Measurements from ENCODE around the gene C10orf71.
A peak's percentile ranks its signal among the peaks of the same experiment; 100 is the strongest.

Gene C10orf71

GRCh38 chr10:49361735-49362568, 63.0 kb downstream of the C10orf71 start:
- DNase-seq, result no peak

DNA sequence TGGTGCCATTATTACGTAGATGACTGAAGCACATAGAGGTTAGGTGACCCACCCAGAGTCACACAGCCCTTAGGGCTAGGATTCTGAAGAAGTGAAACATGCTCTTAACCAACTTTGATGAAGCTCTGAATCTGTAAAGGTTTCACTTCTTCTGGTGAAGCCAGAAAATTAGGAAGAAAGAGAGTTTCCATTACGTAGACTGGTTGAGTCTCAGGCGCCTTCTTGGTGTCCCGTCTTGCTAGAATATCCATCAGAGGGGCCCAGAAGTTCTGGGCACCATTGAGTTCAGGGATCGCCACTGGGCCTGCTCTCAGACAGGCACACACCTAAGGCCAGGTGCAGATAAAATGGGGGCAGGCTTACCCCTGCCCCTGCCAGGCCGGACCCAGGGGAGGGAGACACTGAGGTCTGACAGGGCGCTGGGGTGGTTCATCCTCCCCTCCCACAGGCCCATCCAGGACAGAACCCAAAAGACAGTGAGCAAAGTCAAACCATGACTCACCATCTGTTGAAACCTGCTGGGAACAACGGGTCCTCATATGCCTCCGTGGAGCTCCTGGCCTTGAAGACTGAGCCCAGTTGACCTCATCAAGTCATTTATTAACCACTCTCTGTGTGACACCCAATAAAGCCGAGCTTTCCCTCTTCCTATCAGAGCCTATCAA, 63.8 kb downstream of the C10orf71 start:
- DNase-seq, result peak; percentile 4

DNA sequence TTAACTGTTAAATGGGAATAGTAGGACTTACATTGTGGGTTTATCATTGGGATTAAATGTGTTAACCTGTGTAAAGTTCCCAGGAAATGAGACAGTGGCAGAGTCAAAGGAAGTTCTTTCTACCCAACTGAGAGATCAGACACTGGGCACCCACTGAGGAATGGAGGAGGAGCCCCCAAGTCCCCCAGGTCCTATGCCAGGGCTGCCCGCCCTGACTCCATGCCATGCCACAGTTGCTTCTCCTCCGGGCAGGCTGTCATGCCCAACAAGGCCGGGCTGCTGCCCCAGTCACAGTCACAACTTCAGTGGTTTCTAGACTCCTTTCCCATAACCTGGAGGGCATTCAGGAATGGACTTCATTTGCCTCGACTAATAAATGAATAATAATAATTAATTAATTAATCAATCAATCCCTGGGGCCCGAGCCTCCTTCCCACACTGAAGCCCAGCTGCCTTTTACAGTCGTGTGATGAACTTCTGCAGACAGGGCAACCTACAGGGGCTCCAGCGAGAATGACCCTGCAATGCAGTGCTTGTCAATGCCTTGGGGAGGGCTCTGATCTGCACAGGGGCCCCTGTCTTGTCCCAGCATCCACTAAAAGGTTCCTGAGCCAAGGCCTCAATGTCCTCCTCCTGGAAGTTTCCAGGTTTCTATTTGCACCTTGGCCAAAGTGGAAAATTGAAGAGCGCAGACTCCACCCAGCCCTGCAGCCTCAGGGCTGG, 64.5 kb downstream of the C10orf71 start:
- no peak for DNase-seq

- no peak for DNase-seq
Observed at GRCh38 chr10:49364051-49364450, 65.1 kb downstream of the C10orf71 start.

DNA sequence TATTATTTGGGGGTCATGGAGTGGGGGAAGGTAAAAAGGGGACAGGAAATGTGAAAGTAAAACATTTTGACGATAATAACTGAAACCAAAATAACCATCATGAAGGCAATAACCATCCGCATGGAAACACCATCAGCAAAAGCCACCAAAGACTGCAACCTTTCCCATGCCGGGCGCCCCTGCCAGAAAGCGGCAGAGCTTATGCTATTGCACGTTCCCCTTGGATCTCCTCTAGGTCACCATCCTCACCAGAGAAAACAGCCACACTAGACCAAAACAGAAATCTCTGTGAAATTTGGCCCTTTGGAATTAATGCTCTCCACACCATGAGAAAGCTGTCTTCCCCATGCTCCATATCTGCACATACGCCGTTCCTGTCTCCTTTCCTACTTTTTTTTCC, 65.8 kb downstream of the C10orf71 start:
- DNase-seq, result no peak

DNA sequence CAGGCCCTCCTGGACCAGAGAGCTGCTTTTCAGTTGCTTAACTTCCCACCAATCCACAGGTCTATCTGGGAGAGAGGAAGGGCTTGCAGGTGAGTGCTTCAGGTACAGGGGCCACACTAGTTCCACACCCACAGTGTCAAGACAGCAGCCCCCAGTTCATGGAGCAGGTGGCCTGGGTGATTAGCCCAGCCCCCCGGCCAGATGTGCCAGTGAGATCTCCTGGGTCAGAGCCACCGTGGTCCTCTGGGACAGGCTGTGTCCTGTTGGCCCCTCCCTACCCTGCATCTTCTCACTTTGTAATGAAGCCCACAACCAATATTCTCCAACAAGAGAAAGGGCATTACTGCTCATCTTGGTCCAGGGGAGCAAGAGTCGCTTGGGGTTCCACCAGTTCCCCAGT, 66.3 kb downstream of the C10orf71 start:
- DNase-seq, result no peak

DNA sequence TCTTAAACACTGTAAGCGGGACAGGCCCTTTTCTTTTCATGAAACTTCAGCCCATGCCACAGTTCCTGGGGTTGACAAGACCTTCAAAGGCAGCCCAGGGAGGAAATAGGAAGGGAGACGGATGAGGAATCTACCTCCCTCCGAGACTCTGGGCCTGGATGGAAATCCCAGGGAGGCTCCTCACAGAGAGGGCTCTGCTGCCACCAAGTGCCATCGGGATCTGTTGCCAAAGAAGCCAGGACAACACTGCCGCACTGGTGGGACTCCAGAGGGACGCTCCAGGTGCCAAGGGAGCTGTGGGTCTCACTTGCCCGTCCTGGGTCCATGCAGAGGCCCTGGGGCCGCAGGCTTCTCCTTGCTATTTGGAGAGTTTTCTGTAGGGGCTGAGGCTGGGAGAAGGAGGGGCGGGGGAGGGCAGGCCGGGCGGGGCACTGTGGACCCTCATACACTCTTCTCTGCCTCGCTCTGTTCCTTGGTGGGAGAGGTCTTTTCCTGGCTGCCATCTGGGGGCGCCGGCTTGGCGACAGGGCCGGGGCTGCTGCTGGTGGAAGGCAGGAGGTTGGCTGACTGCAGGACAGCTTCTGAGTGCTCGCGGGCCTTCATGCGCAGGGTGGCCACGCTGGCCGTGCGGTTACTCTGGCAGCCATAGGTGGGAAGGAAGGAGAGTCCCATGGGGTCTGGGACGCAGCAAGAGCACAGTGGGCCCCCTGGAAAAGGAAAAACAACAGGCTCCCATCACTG, 66.9 kb downstream of the C10orf71 start:
- no peak for DNase-seq

GRCh38 chr10:49366460-49366859, 67.5 kb downstream of the C10orf71 start:
- DNase-seq, result no peak

- DNase-seq, result no peak
Observed at GRCh38 chr10:49367600-49367999, 68.6 kb downstream of the C10orf71 start.

DNA sequence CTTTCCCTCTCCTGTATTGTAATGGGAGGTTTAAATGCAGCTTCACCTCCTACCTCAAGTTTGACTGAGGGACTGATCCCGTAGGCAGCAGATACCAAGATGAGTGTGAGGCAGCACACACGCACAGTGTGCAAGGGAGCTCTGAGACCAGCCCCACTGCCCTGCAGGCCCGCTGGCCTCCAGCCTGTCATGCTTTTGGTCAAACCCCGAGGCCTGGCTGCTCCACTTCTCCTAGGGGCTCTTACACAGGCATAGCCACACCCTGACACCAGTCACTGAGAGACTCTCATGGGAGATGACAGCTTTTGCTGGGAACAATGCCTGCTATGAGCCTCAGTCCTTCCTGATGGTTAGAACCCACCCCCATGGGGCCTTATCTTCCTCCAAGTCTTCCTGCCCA, 69.3 kb downstream of the C10orf71 start:
- DNase-seq, result no peak

DNA sequence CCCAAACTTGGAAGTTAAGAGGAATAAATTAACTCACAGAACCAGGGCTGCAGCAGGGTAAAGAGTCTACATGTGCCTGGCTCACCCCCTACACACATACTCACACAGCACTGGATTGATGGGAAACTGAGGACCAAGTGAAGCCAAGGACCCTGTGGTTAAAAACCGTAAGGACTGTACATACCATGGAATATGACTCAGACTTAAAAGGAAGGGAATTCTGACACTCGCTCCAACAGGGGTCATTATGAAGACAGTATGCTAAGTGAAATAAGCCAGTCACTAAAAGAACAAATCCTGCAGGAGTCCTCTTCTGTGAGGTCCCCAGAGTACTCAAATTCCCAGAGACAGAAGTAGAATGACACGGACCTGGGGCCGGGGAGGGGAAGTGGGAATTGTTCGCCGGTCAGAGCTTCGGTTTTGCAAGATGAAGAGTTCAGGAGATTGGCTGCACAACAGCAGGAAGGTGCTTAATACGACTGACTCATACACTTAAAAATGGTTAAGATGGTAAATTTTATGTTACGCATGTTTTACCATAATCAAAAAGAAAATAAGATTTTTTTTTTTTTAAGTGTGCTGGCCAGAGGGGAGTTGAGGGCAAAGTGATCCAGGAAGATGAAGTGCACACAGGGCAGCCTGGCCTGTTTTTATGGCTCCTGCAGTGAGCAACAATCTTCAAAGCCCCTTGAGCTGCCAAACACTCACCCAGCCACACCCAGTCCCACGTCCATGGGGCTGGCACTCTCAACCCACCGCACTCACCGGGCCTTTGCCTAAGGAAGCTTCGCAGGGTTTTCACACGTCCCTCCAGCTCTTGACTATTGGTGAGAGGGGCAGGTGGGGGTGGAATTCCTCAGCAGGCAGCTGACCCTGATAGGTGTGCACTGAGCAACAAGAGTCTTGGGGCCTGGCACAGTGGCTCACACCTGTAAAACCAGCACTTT, 70.5 kb downstream of the C10orf71 start:
- no peak for DNase-seq

- no peak for DNase-seq
Observed at GRCh38 chr10:49370326-49371100, 71.5 kb downstream of the C10orf71 start.

DNA sequence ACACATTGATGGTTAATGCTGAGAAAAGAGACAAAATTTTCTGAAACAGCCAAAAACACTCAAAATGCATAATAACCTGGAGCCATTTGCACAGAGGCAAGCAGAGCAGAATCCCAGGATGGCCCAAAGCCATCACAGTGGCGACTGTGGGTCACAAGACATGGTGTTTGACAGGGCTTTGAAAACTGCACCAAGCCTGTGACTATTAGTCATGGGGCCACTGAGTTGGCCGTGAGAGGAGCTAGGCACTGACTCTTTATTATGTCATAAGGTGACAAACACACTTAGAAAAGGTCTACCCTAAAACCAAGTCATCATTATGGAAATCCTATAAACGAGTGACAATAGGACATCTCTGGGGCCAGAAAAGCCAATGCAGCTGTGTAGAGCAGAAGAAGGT, 73.0 kb downstream of the C10orf71 start:
- DNase-seq, result no peak

- DNase-seq, result no peak
Observed at GRCh38 chr10:49373361-49373760, 74.4 kb downstream of the C10orf71 start.

DNA sequence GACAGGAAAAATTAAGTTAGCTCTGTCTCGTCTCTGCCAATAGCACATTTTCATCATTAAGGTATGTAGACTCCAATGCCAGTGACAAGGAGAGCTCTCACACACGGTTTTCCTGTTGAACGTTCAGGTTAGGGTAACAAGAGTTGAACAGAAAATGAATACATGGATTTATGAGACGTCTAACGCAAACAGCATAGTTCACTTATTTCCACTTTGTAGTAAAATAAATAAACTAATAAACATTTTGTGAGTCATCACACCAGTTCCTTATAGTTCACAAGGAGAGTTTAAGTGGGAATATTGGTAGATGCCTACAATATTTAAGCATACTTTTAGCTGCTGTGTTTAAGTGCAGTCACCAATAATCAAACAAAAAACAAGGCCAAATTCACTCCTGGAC, 75.8 kb downstream of the C10orf71 start:
- DNase-seq, result no peak

DNA sequence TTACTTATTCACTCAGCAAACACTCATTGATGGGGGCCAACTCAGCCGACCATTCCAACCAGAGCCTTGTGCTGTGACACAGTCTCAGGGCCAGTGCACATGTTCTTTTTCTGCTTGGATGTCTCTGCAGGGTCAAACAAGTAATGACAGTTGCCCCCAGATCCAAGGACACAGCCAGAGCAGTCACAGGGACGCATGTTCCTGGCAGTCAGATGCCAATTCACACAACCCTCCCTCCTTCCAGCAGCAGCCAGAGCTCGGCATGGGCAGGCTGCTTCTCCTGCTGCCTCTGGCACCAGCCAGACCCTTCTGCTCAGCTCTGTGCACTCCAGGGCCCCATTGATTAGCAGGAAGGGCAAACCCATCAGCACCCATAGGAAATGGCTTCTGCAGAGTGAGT, 76.6 kb downstream of the C10orf71 start:
- DNase-seq, result no peak
